Measurements from ENCODE around the gene GARNL3.

Gene GARNL3

DNA sequence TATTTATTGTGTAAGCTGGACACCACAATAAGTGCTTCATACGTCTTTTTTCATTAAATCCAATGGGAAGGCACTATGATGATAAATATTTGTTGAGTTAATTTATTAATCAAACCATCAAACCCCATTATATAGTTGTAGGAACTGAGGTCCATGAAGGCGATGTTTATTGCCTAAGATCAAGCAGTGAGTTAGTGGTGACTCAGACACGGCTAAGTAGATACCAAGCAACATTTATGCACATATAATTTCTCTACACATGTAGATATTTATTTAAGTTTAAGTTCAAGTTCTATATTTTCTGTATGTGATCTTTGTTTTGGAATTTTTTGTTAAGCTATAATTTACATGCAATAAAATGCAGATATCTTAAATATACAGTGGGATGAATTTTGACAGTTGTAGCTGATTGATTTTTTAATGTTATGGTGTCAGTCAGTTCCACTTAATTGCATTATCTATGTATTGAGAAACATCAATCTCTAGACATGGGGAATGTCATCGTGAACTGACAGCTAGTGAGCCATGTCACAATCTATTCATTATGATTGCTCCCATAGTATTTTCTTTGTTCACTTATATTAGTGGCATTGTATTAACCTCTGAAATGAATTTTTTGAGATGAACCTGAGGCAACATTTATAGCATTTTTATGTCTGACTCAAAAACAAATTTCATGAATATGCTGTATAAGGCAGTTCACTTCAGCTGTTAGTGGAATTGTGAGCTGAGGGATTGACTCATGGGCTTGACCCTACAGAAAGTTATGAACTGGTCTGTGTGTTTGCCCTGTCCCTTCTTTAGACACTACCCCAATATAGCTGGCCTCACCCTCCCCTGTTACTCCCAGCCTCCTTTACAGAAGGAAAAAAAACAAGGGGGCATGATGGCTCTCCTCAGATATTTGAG, 11.9 kb upstream of the GARNL3 start:
- Mint-ChIP-seq H3K36me3 (peaks cover 12% of the 10 kb centered on the region), H3K27ac (no peak overlapping the region), H3K27me3 (no peaks in the 10 kb centered on the region), H3K4me3 (no peak overlapping the region), H3K4me1 (no peaks in the 10 kb centered on the region), H3K9me3 (no peaks in the 10 kb centered on the region)
- ATAC-seq: no peak

DNA sequence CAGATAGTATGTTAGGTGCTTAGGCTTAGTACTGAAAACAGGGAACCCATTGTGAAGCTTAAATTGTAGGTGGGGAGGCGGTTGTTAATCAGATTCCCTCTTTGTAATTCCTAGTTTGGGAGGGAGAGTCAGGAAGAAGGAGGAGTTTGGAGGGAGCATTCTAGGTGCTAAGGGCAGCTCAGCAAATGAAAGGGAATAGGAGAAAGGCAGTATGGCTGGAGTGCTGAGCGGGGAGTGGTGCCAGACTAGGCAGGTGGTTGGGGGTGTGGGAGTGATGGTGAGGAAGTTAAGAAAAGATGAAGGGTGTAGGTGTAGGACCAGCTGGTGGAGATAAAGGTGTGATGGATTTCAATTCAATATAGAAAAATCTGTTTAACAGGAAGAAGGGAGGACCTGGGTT, 11.1 kb upstream of the GARNL3 start:
- Mint-ChIP-seq H3K4me1 (no peaks in the 10 kb centered on the region), H3K36me3 (peaks cover 12% of the 10 kb centered on the region), H3K27me3 (no peaks in the 10 kb centered on the region), H3K27ac (no peak overlapping the region), H3K9me3 (no peaks in the 10 kb centered on the region), H3K4me3 (no peak overlapping the region)
- no peak for ATAC-seq

DNA sequence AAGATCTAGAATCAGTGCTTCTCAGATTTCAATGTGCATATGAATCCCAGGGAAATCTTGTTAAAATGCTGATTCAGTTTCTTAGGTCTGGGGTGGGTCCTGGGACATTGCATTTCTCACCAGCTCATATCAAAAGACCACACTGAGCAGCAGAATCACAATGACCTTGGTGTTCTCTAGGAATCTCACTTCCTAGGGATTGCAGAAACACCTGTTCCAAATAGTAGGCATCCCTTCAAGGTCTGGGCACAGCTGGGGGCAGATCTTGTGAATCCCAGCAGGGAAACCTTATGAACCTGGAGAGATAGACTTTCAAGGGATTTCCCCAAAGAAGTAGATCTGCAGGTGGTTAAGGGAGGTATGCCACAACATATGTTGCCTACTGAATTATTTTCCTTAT, 8.9 kb upstream of the GARNL3 start:
- peaks cover 6% of the 10 kb centered on the region for H3K36me3 Mint-ChIP-seq
- no peak overlapping the region for H3K4me3 Mint-ChIP-seq
- H3K4me1 Mint-ChIP-seq: no peaks in the 10 kb centered on the region
- no peak overlapping the region for H3K27ac Mint-ChIP-seq
- ATAC-seq: no peak
- H3K27me3 Mint-ChIP-seq: no peaks in the 10 kb centered on the region
- no peaks in the 10 kb centered on the region for H3K9me3 Mint-ChIP-seq

DNA sequence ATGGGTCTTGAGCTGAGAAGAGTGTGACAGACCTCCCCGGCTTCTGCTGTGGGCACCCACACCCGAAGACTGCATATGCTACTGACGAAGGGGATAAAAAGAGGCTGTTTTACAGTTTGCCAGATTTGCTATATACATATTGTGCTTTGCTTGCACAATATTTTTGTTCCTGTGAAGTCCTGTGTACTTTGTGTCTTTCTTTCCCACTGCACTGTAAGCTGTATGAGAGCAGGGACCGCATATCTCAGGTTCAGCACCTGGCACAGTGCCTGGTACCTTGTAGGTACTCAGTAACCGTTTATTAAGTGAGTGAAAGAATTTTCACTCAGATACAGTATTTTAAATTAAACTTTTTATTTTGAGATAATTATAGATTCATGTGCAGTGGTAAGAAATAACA, 8.2 kb upstream of the GARNL3 start:
- no peaks in the 10 kb centered on the region for H3K9me3 Mint-ChIP-seq
- H3K36me3 Mint-ChIP-seq: peaks cover 2% of the 10 kb centered on the region
- H3K27me3 Mint-ChIP-seq: no peaks in the 10 kb centered on the region
- H3K4me3 Mint-ChIP-seq: no peak overlapping the region
- ATAC-seq: no peak
- H3K4me1 Mint-ChIP-seq: no peaks in the 10 kb centered on the region
- H3K27ac Mint-ChIP-seq: no peak overlapping the region

DNA sequence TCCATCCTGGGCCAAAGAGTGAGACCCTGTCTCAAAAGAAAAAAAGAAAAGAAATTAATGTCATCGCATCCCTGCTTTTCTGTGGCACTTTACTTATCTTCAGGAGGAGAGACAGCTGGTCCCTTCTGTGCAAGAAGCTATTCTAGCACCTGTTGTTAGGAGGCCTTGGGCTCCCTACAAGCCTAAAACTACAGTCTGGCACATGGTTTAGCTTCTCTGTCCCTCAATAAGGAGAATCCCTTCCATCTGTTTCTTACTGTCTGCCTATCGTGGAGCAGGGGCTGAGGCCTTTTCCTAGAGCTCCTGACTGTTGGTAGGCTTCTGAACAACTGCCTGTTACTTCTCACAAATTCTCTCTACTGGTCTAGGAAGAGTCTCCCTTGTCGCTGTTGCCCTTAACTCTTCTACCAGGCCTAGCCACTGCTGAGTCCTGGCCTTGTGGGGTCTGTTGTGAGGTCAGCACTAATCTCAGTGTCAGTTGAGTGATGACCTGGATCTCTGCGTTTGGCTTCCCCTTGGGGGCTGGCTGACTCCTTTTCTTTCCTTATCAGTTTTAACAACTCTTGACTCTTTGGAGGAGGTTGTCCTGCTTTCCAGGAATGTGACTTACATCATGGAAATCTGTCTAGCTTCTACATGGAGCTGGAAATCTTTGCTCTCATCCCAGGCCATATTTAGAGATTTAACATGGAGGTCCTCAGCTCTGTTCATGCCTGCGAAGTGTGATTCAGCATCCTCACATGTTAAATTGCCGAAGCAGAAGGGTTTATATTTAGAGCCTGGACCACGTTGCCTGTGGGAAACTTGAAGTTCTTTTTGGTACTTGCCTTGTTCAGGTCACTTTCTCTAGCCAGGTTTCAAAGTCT, 5.7 kb upstream of the GARNL3 start:
- ATAC-seq: no peak
- H3K4me1 Mint-ChIP-seq: no peaks in the 10 kb centered on the region
- H3K27me3 Mint-ChIP-seq: no peaks in the 10 kb centered on the region
- no peaks in the 10 kb centered on the region for H3K9me3 Mint-ChIP-seq
- H3K4me3 Mint-ChIP-seq: no peak overlapping the region
- no peaks in the 10 kb centered on the region for H3K36me3 Mint-ChIP-seq
- no peak overlapping the region for H3K27ac Mint-ChIP-seq

DNA sequence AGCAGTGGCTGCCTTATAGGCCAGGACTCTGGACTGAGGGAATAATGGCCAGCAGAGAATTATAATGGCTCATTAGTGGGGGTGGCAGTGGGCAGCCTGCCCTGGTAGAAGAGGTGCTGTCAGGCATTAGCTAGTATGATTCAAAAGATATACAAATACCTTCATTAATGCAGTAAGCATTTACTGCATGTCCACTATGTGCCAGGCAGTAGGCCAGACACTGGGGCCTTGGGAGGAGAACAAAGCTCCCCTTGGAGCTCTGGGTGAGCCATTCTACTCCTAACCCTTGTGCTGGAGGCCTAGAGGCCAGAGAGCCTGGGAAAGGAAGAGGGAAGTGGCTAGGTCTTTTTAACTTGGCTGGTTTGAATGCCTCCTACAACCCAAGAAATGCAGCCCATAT, 2.0 kb upstream of the GARNL3 start:
- Mint-ChIP-seq H3K36me3 (no peaks in the 10 kb centered on the region), H3K4me3 (no peak overlapping the region), H3K27me3 (no peaks in the 10 kb centered on the region), H3K27ac (no peak overlapping the region), H3K4me1 (no peaks in the 10 kb centered on the region), H3K9me3 (no peaks in the 10 kb centered on the region)
- no peak for ATAC-seq

DNA sequence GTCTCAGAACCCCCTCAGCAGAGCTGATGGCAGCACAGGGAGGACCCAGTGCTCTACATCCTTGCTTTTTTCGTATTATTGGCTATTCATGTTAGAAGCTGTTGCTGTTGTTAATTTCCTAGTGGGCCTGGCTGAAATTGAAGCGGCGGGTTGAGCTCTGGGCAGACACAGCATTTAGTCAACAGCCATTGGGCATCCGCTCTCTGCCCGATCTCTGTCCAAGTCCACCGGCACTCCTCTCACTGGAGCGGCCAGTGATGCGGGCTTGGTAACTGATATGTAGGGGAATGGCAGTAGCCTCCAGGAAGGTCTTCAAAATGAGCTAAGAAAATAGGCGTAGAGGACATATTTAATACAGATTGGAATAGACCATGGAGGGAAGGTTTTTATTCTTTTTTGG, 1.3 kb upstream of the GARNL3 start:
- ATAC-seq: no peak
- no peaks in the 10 kb centered on the region for H3K36me3 Mint-ChIP-seq
- no peaks in the 10 kb centered on the region for H3K27me3 Mint-ChIP-seq
- H3K4me3 Mint-ChIP-seq: no peak overlapping the region
- H3K4me1 Mint-ChIP-seq: no peaks in the 10 kb centered on the region
- no peaks in the 10 kb centered on the region for H3K9me3 Mint-ChIP-seq
- no peak overlapping the region for H3K27ac Mint-ChIP-seq

DNA sequence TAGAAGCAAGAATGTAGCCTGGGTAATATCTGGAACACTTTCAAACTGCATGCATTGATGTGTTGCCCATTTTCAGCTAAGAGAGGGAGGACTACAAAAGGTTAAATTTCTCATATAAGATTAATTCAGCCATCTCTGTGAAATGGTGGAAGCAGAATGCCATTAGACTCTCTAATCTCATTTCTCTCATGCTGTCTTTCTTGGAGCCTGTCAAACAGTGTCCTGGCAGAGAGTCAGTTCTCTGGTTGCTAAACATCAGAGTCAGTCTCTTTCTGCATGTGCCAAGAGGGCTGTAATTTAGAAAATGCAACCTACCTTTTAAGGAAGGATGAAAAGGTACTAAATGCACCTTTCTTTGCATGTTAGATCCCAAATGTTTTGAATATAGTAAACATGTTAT, 910 bp upstream of the GARNL3 start:
- Mint-ChIP-seq H3K27me3 (no peaks in the 10 kb centered on the region), H3K36me3 (no peaks in the 10 kb centered on the region), H3K4me3 (no peak overlapping the region), H3K9me3 (no peaks in the 10 kb centered on the region), H3K27ac (no peak overlapping the region), H3K4me1 (no peaks in the 10 kb centered on the region)
- no peak for ATAC-seq

DNA sequence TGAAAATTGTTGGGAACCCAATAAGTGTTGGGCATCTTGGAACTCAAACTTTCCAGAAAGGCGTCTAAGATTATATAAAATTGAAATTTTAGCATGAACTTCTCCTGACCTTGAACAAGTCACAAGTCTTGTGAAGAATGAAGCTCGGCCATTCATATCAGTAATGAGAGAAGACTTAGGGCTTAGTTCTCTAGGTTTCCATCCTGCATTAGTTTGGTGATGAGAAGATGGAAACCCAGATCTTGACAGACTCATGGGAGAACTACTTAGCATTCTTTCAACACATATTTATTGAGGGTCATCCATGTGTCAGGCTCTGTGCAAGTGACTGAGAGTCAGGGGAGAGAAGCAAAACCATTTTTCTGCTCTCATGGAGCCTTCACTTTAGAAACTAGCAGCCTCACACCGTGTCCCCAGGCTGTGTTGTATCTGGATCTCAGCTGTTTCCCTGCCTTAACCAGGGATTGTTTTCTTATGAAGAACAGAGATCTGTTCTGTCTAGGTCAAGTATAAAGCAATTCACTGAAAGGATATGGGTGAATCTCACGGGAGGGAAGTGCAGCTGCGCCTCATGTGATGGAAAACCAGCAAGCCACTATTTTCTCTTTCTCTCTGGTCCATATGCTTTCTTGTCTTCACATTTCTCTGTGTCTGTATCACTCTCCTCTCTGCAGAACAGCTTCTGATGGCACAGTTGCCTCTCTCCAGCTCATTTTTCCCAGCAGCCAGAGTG, 3.4 kb downstream of the GARNL3 start:
- ATAC-seq: peak; percentile 24
- Mint-ChIP-seq H3K27ac (no peak overlapping the region), H3K27me3 (no peaks in the 10 kb centered on the region), H3K36me3 (peaks cover 5% of the 10 kb centered on the region), H3K9me3 (peaks cover 5% of the 10 kb centered on the region), H3K4me3 (no peak overlapping the region), H3K4me1 (peaks cover 6% of the 10 kb centered on the region)

DNA sequence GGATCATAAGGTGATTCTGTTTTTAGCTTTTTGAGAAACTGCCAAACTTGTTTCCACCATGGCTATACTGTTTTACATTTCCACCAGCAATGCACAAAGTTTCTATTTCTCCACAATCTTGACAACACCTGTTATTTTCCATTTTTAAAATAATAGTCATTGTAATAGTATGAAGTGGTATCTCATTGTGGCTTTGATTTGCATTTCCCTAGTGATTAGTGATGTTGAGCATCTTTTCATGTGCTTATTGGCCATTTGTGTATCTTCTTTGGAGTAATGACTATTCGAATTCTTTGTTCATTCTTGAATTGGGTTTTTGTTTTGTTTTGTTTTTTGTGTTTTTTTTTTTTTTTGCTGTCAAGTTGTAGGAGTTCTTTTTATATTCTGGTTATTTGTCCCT, 4.9 kb downstream of the GARNL3 start:
- Mint-ChIP-seq H3K27ac (no peak overlapping the region), H3K36me3 (peaks cover 8% of the 10 kb centered on the region), H3K9me3 (peaks cover 5% of the 10 kb centered on the region), H3K27me3 (no peaks in the 10 kb centered on the region), H3K4me1 (peaks cover 9% of the 10 kb centered on the region), H3K4me3 (no peak overlapping the region)
- no peak for ATAC-seq

DNA sequence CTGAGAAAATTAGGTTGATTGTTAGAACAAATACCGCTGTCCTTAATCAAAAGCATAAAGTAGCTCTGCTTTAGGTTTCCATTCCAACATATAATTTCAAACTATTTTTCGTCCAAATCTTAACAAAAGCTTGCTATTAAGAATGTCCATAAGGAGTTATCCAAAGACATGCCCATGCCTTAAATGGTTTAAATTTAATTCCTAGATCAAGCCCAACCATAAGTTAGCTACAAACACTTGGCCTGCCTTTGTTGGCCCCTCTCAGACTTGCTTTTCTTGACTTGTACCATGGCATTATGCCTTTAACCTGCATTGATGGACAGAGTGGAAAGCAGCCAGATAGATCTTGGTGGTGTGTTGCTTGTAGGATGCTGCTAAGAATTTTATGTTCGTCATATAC, 8.8 kb downstream of the GARNL3 start:
- Mint-ChIP-seq H3K27me3 (no peaks in the 10 kb centered on the region), H3K27ac (no peak overlapping the region), H3K36me3 (peaks cover 18% of the 10 kb centered on the region), H3K4me1 (peaks cover 34% of the 10 kb centered on the region), H3K9me3 (peaks cover 5% of the 10 kb centered on the region), H3K4me3 (no peak overlapping the region)
- ATAC-seq: no peak

DNA sequence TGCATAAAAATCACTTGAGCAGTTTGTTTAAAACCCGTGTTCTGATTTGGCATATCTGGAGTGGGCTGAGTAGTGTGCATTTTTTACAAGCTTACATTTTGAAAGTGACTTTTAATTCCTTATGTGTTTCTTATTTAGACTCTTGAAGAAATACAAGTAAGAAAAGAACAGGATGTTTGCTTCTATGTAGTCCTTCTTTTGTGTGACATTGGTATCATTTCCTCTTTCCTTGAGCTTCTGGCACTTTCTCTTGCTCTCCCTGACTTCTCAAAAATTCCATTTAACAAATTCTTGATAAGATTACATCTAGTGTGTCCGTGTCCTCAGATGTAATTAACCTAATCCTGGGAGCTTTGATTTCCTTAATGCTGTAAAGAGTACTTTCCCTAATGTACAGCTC, 12.5 kb downstream of the GARNL3 start:
- H3K27ac Mint-ChIP-seq: peak overlapping the region; percentile 75
- no peaks in the 10 kb centered on the region for H3K27me3 Mint-ChIP-seq
- no peak overlapping the region for H3K4me3 Mint-ChIP-seq
- peak; percentile 69 for ATAC-seq
- peaks cover 27% of the 10 kb centered on the region for H3K36me3 Mint-ChIP-seq
- H3K4me1 Mint-ChIP-seq: peaks cover 50% of the 10 kb centered on the region
- H3K9me3 Mint-ChIP-seq: peaks cover 4% of the 10 kb centered on the region

DNA sequence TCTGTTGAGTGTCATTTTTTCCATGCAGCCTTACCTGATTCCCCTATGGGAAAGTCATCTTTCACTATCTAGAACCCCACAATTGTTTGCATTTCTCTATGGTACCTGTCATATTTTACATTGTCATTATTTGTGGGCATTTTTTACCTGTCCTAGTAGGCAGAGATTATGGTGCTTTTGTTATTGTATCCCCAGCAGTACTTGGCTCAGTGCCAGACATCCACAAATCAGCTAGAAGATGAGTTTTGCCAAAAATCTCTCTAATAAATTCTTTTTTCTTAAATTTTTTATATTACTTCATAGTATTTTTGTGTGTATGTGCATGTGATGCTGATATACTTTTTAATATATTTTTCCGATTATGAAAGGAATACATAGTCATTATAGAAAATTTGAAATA, 13.2 kb downstream of the GARNL3 start:
- H3K9me3 Mint-ChIP-seq: peaks cover 4% of the 10 kb centered on the region
- peaks cover 27% of the 10 kb centered on the region for H3K36me3 Mint-ChIP-seq
- H3K27me3 Mint-ChIP-seq: no peaks in the 10 kb centered on the region
- H3K4me3 Mint-ChIP-seq: no peak overlapping the region
- no peak for ATAC-seq
- peak overlapping the region; percentile 75 for H3K27ac Mint-ChIP-seq
- peaks cover 50% of the 10 kb centered on the region for H3K4me1 Mint-ChIP-seq

DNA sequence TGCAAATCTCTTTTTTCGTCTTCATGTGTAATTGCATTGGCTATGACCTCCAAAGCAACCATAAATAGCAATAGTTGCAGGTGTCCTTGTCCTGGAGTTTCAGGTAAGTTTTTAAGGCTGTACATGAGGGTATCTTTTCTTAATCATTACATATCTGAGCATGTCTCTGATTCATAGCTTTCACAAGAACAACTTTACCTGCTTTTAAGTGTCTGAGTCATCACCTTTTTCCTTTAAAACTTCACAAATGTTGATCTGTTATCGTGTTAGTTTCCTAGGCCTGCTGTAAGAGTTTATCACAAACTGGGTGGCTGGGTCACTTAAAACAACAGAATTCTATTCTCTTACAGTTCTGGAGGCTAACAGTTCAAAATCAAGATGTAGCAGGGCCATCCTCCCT, 13.8 kb downstream of the GARNL3 start:
- no peak for ATAC-seq
- Mint-ChIP-seq H3K27me3 (no peaks in the 10 kb centered on the region), H3K9me3 (peaks cover 4% of the 10 kb centered on the region), H3K4me3 (no peak overlapping the region), H3K4me1 (peaks cover 50% of the 10 kb centered on the region), H3K36me3 (peaks cover 27% of the 10 kb centered on the region), H3K27ac (no peak overlapping the region)

DNA sequence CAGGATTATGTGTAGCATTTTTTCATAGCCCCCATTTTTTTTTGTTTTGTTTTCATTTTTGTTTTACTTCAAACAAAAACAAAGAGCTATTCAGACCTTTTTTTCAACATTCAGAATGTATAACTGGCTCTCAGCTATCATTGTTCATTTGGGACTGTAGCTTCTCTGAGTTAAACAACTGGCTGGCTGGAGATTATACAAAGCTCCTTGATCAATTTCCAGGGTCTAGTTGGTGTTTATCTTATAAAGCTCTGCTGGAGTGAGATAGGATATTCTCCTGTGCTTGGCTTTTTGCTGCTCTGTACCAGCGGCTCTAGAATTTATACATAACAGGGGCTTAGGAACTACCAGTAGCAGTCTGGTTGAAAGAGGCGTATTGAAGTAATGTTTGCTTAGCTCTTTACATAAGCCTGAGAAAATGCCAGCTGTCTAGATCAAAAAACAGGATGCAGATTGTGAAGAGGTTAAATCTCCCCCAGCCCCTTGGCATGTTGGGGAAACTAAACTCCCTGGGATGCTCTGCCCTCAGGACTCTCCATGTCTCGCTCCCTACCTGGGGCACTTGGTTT, 15.2 kb downstream of the GARNL3 start:
- Mint-ChIP-seq H3K4me3 (no peak overlapping the region), H3K9me3 (peaks cover 4% of the 10 kb centered on the region), H3K27me3 (no peaks in the 10 kb centered on the region), H3K36me3 (peaks cover 21% of the 10 kb centered on the region), H3K27ac (no peak overlapping the region), H3K4me1 (peaks cover 45% of the 10 kb centered on the region)
- no peak for ATAC-seq
